HepG2 (cell line): ENCODE data around the gene FDPS. TPM values are rescaled to one million over a fixed set of nuclear protein-coding genes. Genes with fewer than 3 reads are reported as not detected.

Experiments used
- CHD2 ChIP-seq: IDR thresholded peaks from 2 replicates; pipeline ENCODE4 v1.6.1; 2011; ENCODE audit warnings: low read depth, low read length, improper control_type of control experiment
- ETV5 ChIP-seq: IDR thresholded peaks from 2 replicates; pipeline ENCODE4 v1.6.1; 2018; ENCODE audit warnings: missing biosample characterization, missing genetic modification reagents, inconsistent platforms, borderline replicate concordance
- GABPA ChIP-seq, 2 experiments: IDR thresholded peaks; 2 replicates each; pipeline ENCODE4 v1.6.1; 2011 to 2016; ENCODE audit warnings: low read depth in 2 of 2, low read length in 1 of 2, missing biosample characterization in 1 of 2, missing genetic modification characterization in 1 of 2
- HNF1A ChIP-seq, 2 experiments: sonication (generic) in 1 of 2; formaldehyde crosslinking in 1 of 2; IDR thresholded peaks; 2 replicates each; pipeline versions ENCODE4 v1.4.0 to v1.6.1; 2016 to 2020; ENCODE audit warnings: borderline replicate concordance in 1 of 2, low read depth in 1 of 2, mild to moderate bottlenecking in 1 of 2, missing genetic modification reagents in 1 of 2
- HNF1B ChIP-seq: sonication (generic); formaldehyde crosslinking; IDR thresholded peaks from 2 replicates; pipeline ENCODE4 v1.5.1; 2020; ENCODE audit warnings: mild to moderate bottlenecking, moderate library complexity, missing genetic modification reagents
- KLF15 ChIP-seq: sonication (generic); formaldehyde crosslinking; IDR thresholded peaks from 2 replicates; pipeline ENCODE4 v1.8.1; 2023; ENCODE audit warnings: borderline replicate concordance, mild to moderate bottlenecking, inconsistent platforms, missing genetic modification reagents, mixed read lengths
- KLF16 ChIP-seq, 2 experiments: sonication (generic) in 1 of 2; formaldehyde crosslinking in 1 of 2; IDR thresholded peaks; 2 replicates each; pipeline versions ENCODE4 v1.6.1 to v1.8.0; 2016 to 2023; ENCODE audit warnings: missing genetic modification reagents in 2 of 2, missing compliant biosample characterization in 1 of 2
- PHF21A ChIP-seq: sonication (generic); formaldehyde crosslinking; IDR thresholded peaks from 2 replicates; pipeline ENCODE4 v1.5.0; 2020; ENCODE audit warnings: mild to moderate bottlenecking, missing genetic modification reagents
- PITX1 ChIP-seq: sonication (generic); formaldehyde crosslinking; IDR thresholded peaks from 2 replicates; pipeline ENCODE4 v1.5.1; 2020; ENCODE audit warnings: mild to moderate bottlenecking, missing genetic modification reagents
- POLR2A ChIP-seq, 2 experiments: IDR thresholded peaks; 2 replicates each; pipeline ENCODE4 v1.6.1; 2011; ENCODE audit warnings: low read depth in 2 of 2, low read length in 2 of 2, mild to moderate bottlenecking in 1 of 2, moderate library complexity in 1 of 2; ENCODE audit not compliant: insufficient read depth in 1 of 2
- POLR2AphosphoS5 ChIP-seq: IDR thresholded peaks from 2 replicates; pipeline ENCODE4 v1.6.1; 2012; ENCODE audit warnings: low read depth, low read length
- RAD21 ChIP-seq: fragments of 450-650 bp; formaldehyde crosslinking; IDR thresholded peaks from 2 replicates; pipeline ENCODE4 v1.5.0; 2020; ENCODE audit warnings: mild to moderate bottlenecking
- SIN3A ChIP-seq: IDR thresholded peaks from 2 replicates; pipeline ENCODE4 v1.6.1; 2011; ENCODE audit warnings: low read depth, mild to moderate bottlenecking, control low read depth, low read length, borderline replicate concordance
- SPEN ChIP-seq: sonication (generic); formaldehyde crosslinking; IDR thresholded peaks from 2 replicates; pipeline ENCODE4 v1.5.1; 2020; ENCODE audit warnings: low read depth, mild to moderate bottlenecking, missing genetic modification reagents
- THAP11 ChIP-seq: IDR thresholded peaks from 2 replicates; pipeline ENCODE4 v1.6.1; 2016; ENCODE audit warnings: missing biosample characterization, missing genetic modification reagents
- TIGD3 ChIP-seq: sonication (generic); formaldehyde crosslinking; IDR thresholded peaks from 2 replicates; pipeline ENCODE4 v1.5.1; 2020; ENCODE audit warnings: mild to moderate bottlenecking, missing genetic modification reagents, borderline replicate concordance
- TP53 ChIP-seq: sonication (generic); formaldehyde crosslinking; conservative IDR thresholded peaks from 2 replicates; pipeline ENCODE4 v1.4.0; 2020; ENCODE audit warnings: missing genetic modification reagents
- ZNF274 ChIP-seq: sonication (generic); formaldehyde crosslinking; IDR thresholded peaks from 2 replicates; pipeline ENCODE4 v1.5.1; 2020; ENCODE audit warnings: mild to moderate bottlenecking, missing genetic modification reagents
- ZNF343 ChIP-seq: sonication (generic); formaldehyde crosslinking; IDR thresholded peaks from 2 replicates; pipeline ENCODE4 v1.4.0; 2020; ENCODE audit warnings: mild to moderate bottlenecking, missing genetic modification reagents
- ZNF441 ChIP-seq: sonication (generic); formaldehyde crosslinking; IDR thresholded peaks from 2 replicates; pipeline ENCODE4 v1.7.0; 2021; ENCODE audit warnings: missing genetic modification reagents, borderline replicate concordance
- ZNF556 ChIP-seq: sonication (generic); formaldehyde crosslinking; IDR thresholded peaks from 2 replicates; pipeline ENCODE4 v1.4.0; 2020; ENCODE audit warnings: mild to moderate bottlenecking, missing genetic modification reagents, borderline replicate concordance
- ZNF782 ChIP-seq: sonication (generic); formaldehyde crosslinking; IDR thresholded peaks from 2 replicates; pipeline ENCODE4 v1.4.0; 2020; ENCODE audit warnings: missing genetic modification reagents, mild to moderate bottlenecking, borderline replicate concordance
- ZNF850 ChIP-seq: sonication (generic); formaldehyde crosslinking; conservative IDR thresholded peaks from 2 replicates; pipeline ENCODE4 v1.9.0; 2021; ENCODE audit warnings: mild to moderate bottlenecking, missing genetic modification reagents
- polyA plus RNA-seq, 8 experiments: library from polyadenylated mRNA; depleted of rRNA in 3 of 8; stranded (reverse) in 7 of 8; unstranded in 1 of 8; fragments of >200 nt; fragmentation: Illumina TruSeq in 4 of 8; extraction: Trizol in 4 of 8; gene quantifications; 2 replicates each; pipeline versions ENCODE4 v1.2.1 to v1.2.3, GENCODE V29; 2011 to 2016; ENCODE audit warnings: low read depth in 4 of 8, missing spikeins in 1 of 8, mixed read lengths in 1 of 8; ENCODE audit not compliant: insufficient read depth in 1 of 8
- total RNA-seq, 5 experiments: library from RNA; depleted of rRNA; stranded (reverse); fragments of >200 nt; fragmentation: Illumina TruSeq; extraction: Trizol; gene quantifications; 2 replicates each; pipeline ENCODE4 v1.2.3, GENCODE V29; 2016; ENCODE audit warnings: low read depth in 1 of 5

The FDPS gene
- total and polyA plus RNA-seq, 2 of the 13 experiments (the other 11 are each of a cell fraction or from before 2014, with no cell fraction given) = 264 to 519 TPM

- TF ChIP-seq HNF1A (IDR thresholded peaks at IDR 0.05; ENCODE audit: low read depth) (peak; percentile 84), HNF1A (CRISPR knock-in tag; IDR thresholded peaks at IDR 0.05; ENCODE audit: borderline replicate concordance) (peak; percentile 88; the same call in 1 of the 2 replicates), KLF16 (CRISPR knock-in tag; IDR thresholded peaks at IDR 0.05) (0 out of 4 replicates have a peak, but pooled peaks of 1 of the 2 experiments have one; percentile 13), TIGD3 (peak; percentile 38; the same call in 1 of the 2 replicates), HNF1B (CRISPR knock-in tag) (peak; percentile 96), ZNF850 (no peak), ETV5 (peak; percentile 77; the same call in 1 of the 2 replicates), RAD21 (CRISPR knock-in tag) (no peak), ZNF343 (0 out of 2 replicates have a peak, but pooled peaks have one; percentile 1), ZNF274 (CRISPR knock-in tag) (no peak), ZNF782 (CRISPR knock-in tag) (0 out of 2 replicates have a peak, but pooled peaks have one; percentile 39), SIN3A (peak; percentile 65; the same call in 1 of the 2 replicates), PHF21A (CRISPR knock-in tag) (no peak), ZNF556 (CRISPR knock-in tag) (peak; percentile 55; the same call in 1 of the 2 replicates), KLF15 (CRISPR knock-in tag) (no peak), POLR2AphosphoS5 (peak; percentile 85), GABPA (IDR thresholded peaks at IDR 0.05; ENCODE audit: low read depth, low read length) (no peak), GABPA (CRISPR knock-in tag; IDR thresholded peaks at IDR 0.05; ENCODE audit: low read depth) (peak; percentile 67), ZNF441 (CRISPR knock-in tag) (0 out of 2 replicates have a peak, but pooled peaks have one; percentile 50), POLR2A (IDR thresholded peaks at IDR 0.05; ENCODE audit: insufficient read depth in 1 of 2, low read depth in 2 of 2, low read length in 2 of 2) (peak in 1 of 2 experiments; percentile 79; a peak in 2 of 4 replicates), TP53 (no peak), PITX1 (CRISPR knock-in tag) (peak; percentile 14; the same call in 1 of the 2 replicates), CHD2 (no peak), SPEN (0 out of 2 replicates have a peak, but pooled peaks have one; percentile 32), THAP11 (CRISPR knock-in tag) (peak; percentile 60; the same call in 1 of the 2 replicates)
Measured at GRCh38 chr1:155304558-155305063, 4.1 kb upstream of the FDPS start (continued).
